Measurements from ENCODE around the gene QARS1.

Gene QARS1

DNA sequence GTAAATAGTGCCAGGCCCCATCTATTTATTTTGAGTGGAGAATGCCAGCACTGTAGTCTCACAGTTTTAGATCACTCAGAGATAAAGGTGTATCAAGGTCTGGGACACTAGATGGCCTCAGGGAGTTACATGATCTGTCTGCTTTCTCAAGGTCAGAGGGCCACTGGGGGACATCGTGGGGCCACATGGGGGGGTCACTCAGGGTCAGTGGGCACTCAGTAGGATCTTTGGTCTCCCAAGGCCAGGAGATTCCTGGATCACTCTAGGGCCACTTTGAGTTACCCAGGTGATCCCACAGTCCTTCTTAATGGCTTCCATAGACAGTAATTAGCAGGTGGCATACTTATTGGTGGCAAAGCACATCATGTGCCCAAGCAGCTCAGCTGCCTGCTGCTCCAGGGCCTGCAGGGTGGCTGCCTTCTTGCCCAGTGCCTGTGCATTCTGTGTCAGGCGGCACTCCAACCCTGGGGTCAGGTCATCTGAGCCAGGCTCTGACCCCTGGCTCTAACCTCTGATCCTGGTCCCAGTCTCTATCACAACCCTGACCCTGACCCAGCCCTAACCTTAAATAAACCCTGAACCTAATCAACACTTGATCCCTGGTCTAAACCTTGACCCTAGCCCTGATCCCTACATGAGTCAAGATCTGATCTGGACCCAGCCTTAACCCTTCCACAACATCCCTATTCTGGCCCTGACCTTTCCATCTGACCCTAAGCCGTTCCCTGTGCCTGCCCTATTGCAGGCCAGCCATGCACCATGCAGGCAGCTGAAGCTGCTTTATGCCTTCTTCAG, 30.1 kb upstream of the QARS1 start:
- H3K4me3 ChIP-seq (ENCODE audit: low read length) = no peak overlapping the region
- DNase-seq (ENCODE audit: low read depth) = no peak
- TF ChIP-seq, protein P1, sequence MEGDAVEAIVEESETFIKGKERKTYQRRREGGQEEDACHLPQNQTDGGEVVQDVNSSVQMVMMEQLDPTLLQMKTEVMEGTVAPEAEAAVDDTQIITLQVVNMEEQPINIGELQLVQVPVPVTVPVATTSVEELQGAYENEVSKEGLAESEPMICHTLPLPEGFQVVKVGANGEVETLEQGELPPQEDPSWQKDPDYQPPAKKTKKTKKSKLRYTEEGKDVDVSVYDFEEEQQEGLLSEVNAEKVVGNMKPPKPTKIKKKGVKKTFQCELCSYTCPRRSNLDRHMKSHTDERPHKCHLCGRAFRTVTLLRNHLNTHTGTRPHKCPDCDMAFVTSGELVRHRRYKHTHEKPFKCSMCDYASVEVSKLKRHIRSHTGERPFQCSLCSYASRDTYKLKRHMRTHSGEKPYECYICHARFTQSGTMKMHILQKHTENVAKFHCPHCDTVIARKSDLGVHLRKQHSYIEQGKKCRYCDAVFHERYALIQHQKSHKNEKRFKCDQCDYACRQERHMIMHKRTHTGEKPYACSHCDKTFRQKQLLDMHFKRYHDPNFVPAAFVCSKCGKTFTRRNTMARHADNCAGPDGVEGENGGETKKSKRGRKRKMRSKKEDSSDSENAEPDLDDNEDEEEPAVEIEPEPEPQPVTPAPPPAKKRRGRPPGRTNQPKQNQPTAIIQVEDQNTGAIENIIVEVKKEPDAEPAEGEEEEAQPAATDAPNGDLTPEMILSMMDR (conservative IDR thresholded peaks at IDR 0.05; ENCODE audit: low read depth, low read length) = no peak

DNA sequence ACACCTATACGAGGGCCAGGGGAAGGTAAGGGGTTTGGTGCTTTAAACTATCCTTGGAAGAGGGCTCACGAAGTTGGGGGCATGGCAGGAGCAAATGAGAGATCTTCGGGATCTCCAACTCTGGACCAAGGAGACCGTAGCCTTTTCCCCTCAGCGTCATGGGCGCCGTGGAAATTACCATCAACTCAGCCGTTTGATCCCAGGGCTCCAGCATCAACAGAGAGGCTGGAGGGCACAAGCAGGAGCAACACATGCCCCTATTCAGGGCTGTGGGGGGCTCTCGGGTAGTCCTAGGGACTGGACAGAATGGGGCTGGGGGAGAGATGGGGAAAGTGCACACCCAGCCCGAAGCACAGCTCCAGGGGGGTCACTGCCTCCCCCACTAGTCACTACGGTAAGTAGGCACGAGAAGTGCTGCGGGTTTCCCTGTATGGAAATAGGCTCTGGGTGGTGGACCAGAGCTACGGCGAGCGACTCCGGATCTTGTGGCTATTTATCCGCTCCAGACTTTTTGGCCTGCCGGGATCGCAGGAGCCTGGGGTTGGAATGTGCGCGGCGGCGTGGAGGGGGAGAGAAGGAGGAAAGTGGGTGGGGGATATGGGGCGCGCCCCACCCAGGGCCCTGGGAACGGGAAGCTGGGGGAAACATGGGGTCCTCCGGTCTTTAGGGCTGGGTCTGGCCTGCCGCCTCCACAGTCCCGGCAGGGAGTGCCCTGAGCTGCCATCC, 28.8 kb upstream of the QARS1 start:
- peak overlapping the region; percentile 64 for H3K4me3 ChIP-seq (ENCODE audit: low read length)
- peak; percentile 67 for DNase-seq (ENCODE audit: low read depth)
- TF ChIP-seq, protein P1 (conservative IDR thresholded peaks at IDR 0.05; ENCODE audit: low read depth, low read length) = no peak

DNA sequence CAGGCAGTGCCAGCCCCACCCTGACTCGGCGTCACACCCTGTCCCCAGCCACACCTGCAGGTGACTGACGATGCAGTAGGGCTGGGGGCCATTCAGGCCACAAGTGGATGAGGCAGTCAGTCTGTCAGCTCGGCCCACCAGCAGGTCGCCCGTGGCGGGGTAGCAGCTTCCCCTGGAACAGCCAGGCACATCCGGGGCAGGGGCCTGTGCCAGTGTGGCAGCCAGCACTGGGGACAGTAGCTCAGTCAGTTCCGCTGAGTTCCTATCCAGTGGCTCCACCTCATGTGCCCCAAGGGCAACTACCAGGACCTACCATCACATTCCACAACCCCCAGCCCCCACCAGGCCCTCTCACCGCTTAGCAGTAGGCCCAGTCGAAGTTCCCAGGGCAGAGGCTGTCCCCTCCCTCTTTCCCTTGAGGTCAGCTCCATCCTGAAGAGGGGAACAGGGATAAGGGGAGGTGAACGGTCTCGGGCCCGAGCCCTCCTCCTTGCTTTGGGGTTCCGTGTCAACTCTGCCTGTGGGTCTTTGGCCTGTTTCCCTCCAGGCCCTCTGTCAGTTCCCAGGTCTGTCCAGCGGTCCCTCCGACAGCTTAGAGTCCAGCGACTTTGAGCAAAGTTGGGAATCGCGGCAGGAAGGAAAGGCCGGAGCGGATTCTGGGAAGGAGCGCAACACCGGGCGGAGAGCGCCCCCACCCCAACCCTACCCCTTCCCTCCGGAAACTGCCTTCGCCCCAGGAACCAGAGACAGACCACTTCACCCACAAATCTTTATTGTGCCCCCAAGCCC, 28.1 kb upstream of the QARS1 start, which contains the start of gene LAMB2:
TSS of gene LAMB2 (minus strand) at position 614 of the 789 bp plus-strand sequence. CDS start at position 431, 183 bp downstream.
- peak within 1 kb of the TSS; percentile 64 for H3K4me3 ChIP-seq (ENCODE audit: low read length)
- DNase-seq (ENCODE audit: low read depth) = peak; percentile 54
- TF ChIP-seq, protein P1 (conservative IDR thresholded peaks at IDR 0.05; ENCODE audit: low read depth, low read length) = peak; percentile 30

DNA sequence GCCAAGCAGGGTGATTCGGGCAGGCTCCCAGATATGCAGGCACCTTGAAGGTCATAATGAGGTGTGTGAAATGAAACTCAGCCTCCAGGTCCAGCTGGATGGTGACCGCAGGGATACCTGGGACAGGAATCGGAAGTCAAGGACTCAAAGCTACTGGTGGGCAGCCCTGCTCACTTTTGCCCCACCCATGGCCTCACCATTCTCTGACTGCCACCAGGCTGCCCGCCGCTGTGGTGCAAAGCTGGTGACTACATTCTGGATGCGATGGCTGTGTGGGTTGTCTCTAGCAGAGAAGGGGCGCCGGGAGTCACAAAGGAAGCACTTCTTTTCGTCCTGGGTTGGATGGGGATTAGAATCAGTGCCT, 27.5 kb upstream of the QARS1 start:
- DNase-seq (ENCODE audit: low read depth) = no peak
- H3K4me3 ChIP-seq (ENCODE audit: low read length) = peak overlapping the region; percentile 64
- TF ChIP-seq, protein P1 (conservative IDR thresholded peaks at IDR 0.05; ENCODE audit: low read depth, low read length) = no peak

DNA sequence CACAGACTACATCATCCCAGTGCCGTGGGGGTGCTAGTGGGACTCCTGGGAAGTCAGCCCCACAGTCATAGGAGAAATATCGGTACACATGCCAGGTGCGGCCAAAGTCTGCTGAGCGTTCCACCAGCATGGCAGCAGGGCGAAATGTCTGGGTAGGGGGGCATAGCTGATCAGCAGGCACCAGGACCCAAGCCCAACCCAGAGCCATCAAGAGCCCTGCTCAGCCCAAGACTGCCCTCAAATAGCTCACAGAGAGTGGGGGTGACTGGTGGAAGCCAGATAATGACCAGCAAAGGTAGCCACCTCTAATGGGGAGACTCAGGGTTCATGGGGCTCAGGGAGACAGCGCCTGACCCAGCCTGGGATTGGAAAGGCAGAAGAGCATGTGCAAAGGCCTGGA, 27.0 kb upstream of the QARS1 start:
- peak overlapping the region; percentile 64 for H3K4me3 ChIP-seq (ENCODE audit: low read length)
- TF ChIP-seq, protein P1 (conservative IDR thresholded peaks at IDR 0.05; ENCODE audit: low read depth, low read length) = no peak
- no peak for DNase-seq (ENCODE audit: low read depth)

DNA sequence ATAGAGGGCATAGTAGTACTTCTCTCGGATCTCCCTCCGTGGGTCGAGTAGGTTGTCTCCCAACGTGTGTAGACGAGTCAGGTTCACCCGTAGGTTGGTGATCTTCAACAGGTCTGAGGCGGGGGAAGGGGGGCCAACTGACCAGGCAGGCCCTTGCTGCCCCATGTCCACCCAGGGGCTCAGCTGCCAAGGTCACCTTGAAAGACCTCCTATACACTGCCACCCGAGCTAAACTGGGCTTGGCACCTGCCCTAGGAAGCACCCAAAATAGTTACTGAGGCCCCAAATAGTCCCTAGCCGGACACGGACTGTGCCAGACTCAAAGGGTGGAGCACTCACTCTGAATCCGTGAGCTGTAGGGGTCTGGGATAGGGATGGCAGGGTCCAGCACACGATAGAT, 26.5 kb upstream of the QARS1 start:
- TF ChIP-seq, protein P1 (conservative IDR thresholded peaks at IDR 0.05; ENCODE audit: low read depth, low read length) = no peak
- H3K4me3 ChIP-seq (ENCODE audit: low read length) = no peak overlapping the region
- DNase-seq (ENCODE audit: low read depth) = no peak

Measured in retinal pigment epithelial cell (primary cell).